GM19468 (cell line): Measurements from ENCODE around the gene ATP2B3.

Experiments
- ATAC-seq: cut with Tn5 transposase; IDR thresholded peaks from one replicate; pipeline ENCODE4 v1.9.1; 2021; ENCODE audit warnings: mild to moderate bottlenecking, moderate library complexity, moderate number of reproducible peaks; ENCODE audit not compliant: unreplicated experiment; ENCODE audit errors: extremely low read depth

The ATP2B3 gene

GRCh38 chrX:153504445-153505016 lies 12.9 kb upstream of the ATP2B3 start:
- no peak for ATAC-seq

DNA sequence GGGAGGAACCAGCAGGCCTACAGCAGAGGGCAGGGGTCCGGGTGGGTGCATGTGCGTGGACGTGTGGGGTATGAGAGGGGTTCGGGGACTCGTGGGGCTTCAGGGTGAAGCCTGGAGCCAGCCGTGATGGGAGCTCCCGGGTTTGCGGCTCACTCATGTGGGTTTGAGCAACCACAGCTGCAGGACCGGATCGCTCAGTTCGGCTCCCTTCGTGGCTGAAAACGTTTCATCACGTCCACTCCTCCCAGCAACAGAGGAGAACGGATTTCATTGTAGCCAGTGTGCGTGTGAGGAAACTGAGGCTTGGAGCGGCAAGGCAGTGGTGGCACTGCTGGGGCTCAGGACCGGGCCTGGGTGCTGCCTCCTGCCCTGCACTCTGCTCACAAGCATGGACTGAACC lies 12.1 kb upstream of the ATP2B3 start:
- no peak for ATAC-seq

DNA sequence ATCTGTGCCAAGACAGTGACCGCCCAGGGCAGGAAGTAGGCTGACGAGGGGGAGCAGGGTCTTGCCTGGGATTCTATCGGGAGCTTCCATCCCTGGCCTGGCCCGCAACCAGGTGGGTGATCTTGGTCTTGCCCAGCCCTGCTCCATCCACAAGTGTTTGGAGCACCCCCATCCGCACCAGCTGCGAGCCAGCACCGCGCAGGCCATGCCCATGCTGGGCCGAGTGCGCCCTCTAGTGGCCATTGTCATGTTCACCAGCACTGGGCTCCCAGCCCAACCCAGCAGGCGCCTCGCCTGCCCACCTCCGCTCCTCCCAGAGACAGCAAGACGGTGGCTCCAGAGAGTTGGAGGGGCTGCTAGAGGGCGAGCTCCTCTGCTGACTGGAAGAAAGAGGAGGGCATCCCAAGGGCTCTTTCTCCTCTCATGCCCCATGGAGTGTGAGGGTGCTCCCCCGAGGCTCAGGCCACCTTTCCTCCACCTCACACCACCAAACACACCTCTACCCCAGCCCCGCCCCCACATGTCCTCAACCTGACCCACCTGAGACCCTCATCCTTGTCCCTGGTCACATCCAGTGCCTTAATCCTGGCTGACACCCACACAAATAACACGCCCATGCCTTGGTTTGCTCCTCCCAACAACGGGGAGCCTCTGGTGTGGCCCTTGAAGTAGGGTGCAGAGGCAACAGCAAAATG lies 9.8 kb upstream of the ATP2B3 start:
- ATAC-seq, result peak; percentile 84

DNA sequence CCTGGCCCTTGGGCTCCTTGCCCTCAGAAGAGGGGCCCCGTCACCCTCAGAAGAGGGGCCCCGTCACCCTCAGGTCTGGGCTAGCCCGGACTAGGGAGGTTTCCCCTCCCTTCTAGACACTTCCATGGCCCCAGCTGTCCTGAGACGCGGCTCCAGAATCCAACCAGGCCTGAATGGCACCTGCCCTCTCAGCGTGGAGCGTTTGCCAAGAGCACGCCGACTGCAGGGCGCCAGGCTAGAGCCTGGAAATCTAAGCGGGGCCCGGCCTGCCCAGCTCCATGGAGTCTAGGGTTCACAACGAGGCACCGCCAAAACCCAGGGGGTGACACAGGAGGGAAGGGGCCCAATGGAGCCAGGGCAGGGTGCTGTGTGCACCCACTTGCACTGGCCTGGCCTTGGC lies 7.8 kb upstream of the ATP2B3 start:
- ATAC-seq, result no peak

GRCh38 chrX:153510383-153510782 lies 7.1 kb upstream of the ATP2B3 start:
- ATAC-seq, result no peak

- no peak for ATAC-seq
Observed at GRCh38 chrX:153511784-153512500, 5.5 kb upstream of the ATP2B3 start.

- ATAC-seq, result no peak
Observed at GRCh38 chrX:153512501-153512893, 4.9 kb upstream of the ATP2B3 start.

GRCh38 chrX:153513265-153513664 lies 4.2 kb upstream of the ATP2B3 start:
- ATAC-seq, result no peak

DNA sequence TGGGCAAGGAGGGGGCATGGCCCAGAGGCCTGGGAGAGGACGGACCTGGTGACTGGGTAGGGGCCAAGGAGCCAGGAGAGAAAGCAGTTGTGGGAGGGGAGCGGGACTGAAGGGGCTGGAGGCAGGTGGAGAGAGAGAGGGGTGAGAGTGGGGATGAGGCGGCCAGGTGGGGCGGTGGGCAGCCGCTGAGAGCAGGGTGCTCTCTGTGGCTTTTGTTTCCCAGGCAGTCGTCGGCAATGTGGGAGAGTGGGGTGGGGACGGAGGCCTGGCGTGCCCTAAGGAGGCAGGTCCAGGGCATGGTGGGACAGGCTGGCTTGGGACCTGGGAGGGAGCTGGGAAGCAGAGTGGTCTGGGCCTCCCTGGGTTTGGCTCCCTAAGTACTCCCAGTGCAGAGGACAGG lies 3.2 kb upstream of the ATP2B3 start:
- no peak for ATAC-seq

- ATAC-seq, result no peak
Observed at GRCh38 chrX:153515435-153515834, 2.0 kb upstream of the ATP2B3 start.

GRCh38 chrX:153516073-153516472 lies 1.4 kb upstream of the ATP2B3 start:
- no peak for ATAC-seq

DNA sequence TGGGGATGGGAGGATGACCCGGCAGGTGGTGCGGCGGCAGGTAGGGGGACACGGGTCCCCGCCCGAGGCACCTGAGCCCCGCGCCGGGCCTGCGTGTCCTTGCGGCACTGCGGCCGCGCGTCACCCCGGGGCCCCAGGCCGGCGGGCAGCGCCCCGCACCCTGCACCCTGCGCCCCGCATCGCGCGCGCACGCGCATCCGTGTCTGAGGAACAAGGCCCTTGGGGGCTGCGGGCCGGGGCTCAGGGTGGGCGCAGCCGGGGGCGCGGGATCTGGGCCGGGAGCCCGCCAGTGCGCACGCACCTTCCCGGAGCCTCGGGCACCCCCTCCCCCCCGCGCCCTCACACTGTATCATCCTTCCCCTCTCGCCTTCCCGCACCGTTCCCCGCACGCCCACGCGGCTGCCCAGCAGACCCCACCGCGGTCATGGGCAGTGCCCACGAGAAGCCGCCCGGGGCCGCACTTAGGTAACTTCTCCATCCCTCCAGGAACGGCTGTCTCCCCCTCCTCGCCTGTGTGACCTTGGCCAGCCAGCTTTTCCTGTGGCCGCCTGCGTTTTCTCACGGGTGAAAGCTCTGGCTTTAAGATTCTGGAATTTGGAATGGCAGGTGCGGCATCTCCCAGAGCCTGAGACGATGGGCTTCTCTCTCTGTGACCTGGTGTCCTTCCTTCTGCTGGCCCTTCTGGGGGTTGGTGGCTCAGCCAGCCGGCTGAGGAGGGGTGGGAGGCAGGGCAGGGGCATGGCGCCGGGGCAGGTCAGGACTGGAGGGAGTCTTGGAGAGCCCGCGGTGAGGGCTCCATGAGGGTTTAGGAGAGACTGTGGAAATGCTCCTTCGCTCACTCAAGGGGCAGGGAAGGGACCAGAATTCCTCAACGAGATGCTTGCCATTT lies 748 bp downstream of the ATP2B3 start:
- ATAC-seq, result no peak

DNA sequence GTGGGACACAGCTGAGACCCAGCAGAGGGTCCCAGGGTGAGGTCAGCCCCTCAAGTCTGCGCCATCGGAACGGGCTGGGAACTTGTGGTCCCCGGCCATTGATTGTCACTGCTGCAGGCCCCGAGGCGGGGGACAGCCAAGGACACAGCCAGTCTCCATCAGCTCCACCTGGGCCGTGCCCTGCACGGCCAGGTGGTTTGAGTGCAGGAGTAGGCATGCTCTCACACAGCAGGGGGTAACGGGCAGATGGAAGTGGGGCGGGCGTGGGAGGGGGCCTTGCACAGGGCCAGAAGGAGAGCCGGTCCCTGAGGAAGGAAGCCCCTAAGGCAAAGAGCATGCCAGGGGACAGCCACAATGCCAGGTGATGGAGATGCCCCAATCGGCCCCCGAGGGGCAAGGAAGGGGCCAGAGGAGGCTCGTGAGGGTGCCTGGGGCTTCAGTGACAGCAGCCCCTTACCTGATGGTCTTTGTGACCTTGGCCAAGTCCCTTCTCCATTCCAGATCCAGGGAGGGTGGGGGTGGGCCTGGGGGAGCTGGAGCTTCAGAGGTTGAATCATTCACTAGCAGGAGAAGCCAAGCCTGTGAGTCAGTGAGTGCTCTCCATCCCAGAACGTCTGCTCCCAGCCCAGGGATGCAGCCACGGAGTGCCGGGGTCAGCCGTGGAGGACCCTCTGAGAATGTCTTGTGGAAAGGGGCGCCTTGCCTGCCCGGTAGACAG lies 2.3 kb downstream of the ATP2B3 start:
- ATAC-seq, result no peak

- no peak for ATAC-seq
Observed at GRCh38 chrX:153520287-153520917, 3.0 kb downstream of the ATP2B3 start.

DNA sequence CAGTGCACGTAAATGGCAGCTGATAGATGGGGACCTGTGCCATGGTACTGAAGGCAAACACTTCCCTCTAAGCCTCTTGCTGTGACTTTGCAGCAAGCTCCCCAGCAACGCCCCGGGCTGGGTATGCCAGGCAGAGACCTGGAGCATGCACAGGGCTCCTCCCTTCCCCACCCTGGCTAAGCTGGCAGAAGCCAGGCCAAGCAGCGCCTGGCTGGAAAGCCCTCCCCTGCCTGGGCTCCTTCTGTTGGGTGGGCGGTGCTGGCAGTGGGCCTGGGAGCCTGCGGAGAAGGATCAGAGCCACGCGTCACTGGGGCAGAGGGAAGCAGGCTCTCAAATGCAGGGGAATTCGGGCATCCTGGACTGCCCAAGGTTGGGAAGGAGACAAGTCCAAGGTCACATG lies 3.6 kb downstream of the ATP2B3 start:
- ATAC-seq, result no peak

- no peak for ATAC-seq
Observed at GRCh38 chrX:153522259-153522658, 4.8 kb downstream of the ATP2B3 start.

- no peak for ATAC-seq
Observed at GRCh38 chrX:153523269-153523668, 5.8 kb downstream of the ATP2B3 start.

DNA sequence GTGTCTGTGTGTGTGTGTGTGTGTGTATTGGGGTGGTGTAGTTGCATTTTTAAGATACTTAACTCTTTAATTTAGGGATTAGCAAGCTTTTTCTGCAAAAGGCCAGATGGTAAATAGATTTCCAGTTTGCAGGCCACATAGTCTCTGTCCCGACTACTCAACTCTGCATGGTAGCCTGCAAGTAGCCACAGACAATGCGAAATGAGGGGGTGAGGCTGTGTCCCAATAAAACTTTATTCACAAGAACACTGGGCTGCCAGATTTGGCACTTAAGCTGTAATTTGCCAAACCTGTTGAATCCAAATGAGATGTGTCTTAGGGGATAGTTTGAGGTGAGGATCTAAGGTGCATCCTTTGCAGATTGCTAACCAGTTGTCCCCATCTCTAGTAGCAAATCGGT lies 6.8 kb downstream of the ATP2B3 start:
- ATAC-seq, result no peak

DNA sequence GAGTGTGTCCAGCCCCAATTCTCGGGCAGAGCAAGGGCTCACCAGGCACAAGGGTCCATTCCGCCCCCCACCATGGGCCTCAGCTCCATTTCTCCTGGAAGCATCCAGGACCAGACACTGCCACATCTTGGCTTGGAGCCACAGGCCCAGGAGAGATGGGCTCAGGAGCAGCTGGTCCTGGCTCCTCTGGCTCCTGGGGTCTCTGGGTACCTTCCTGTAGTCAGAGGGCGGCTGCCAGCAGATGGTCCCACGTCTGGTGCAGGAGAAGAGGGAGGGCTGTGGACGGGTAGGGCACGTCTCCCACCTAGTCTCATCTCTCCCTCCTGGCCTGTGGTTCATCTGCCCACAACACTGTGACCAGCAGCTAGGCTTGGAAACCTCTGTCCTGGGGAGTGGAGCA lies 8.0 kb downstream of the ATP2B3 start:
- ATAC-seq, result no peak

DNA sequence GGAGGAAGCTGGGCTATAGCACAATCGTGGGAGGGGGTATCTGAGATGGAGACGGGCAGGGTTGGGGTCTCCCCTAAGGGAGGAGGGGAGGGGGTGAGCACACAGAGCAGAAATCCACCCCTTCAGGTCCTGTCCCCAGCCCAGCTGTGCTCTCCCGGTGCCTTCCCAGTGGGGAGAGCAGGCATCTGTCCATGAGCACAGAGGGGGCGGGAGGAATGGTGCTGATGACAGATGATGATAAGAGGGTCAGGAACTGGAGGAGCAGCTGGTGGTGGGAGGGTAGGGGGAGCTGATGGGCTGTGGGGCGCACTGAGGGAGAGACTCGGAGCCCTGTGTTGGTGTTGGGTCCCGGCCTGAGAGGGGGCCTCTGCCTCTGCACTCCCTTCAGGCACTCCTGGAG lies 8.6 kb downstream of the ATP2B3 start:
- no peak for ATAC-seq
